ENCODE results near the gene UBAC2.
A peak's percentile ranks its signal among the peaks of the same experiment; 100 is the strongest.

The UBAC2 gene

DNA sequence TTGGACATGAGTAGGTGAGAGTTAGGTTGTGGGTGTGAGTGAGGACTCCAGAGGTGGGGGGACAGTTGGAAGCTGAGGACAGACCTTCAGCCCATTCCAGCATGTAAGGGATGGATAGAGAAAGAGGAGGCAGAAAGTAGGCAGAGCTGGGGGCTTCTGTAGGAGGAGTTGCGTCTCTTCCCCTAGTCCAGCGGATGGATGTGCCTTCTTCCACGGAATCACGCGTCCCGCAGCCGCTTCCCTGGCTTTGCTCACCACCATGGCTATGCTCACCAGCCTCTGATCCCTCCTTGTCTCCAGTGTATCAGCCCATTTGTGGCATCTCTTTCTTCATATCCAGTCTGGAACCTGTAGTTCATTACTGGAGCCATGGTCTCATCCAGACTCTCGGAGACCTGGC is 5.6 kb downstream of the UBAC2 start:
- no peak overlapping the region for H2AFZ ChIP-seq (ENCODE audit: low read depth, low read length)
- H3K9me3 ChIP-seq (ENCODE audit: insufficient read depth, low read length, severe bottlenecking), result no peaks in the 10 kb centered on the region
- H3K4me2 ChIP-seq (ENCODE audit: insufficient read depth, low read length), result peak overlapping the region; percentile 18; the same call in 1 of the 2 replicates
- peak overlapping the region; percentile 22; the same call in 1 of the 2 replicates for H3K27ac ChIP-seq (ENCODE audit: low read length)
- H4K20me1 ChIP-seq (ENCODE audit: insufficient read depth, low read length), result peaks cover 60% of the 10 kb centered on the region
- no peak overlapping the region for H3K9ac ChIP-seq (ENCODE audit: low read depth, low read length)
- ATAC-seq (ENCODE audit: insufficient read depth, low read depth), result no peak
- no peak for DNase-seq
- no peak overlapping the region for H3K4me3 ChIP-seq (ENCODE audit: low read depth in 1 of 2, low read length in 2 of 2)
- no peaks in the 10 kb centered on the region for H3K27me3 ChIP-seq (ENCODE audit: insufficient read depth, low read length, poor library complexity)
- H3K36me3 ChIP-seq (ENCODE audit: insufficient read depth, low read length), result peaks cover 28% of the 10 kb centered on the region
- H3K4me1 ChIP-seq (ENCODE audit: insufficient read depth, low read length), result peaks cover 46% of the 10 kb centered on the region
- no peak for TF ChIP-seq EZH2 (IDR thresholded peaks at IDR 0.05; ENCODE audit: borderline replicate concordance, low read depth, low read length, severe bottlenecking)
- TF ChIP-seq, protein P1, sequence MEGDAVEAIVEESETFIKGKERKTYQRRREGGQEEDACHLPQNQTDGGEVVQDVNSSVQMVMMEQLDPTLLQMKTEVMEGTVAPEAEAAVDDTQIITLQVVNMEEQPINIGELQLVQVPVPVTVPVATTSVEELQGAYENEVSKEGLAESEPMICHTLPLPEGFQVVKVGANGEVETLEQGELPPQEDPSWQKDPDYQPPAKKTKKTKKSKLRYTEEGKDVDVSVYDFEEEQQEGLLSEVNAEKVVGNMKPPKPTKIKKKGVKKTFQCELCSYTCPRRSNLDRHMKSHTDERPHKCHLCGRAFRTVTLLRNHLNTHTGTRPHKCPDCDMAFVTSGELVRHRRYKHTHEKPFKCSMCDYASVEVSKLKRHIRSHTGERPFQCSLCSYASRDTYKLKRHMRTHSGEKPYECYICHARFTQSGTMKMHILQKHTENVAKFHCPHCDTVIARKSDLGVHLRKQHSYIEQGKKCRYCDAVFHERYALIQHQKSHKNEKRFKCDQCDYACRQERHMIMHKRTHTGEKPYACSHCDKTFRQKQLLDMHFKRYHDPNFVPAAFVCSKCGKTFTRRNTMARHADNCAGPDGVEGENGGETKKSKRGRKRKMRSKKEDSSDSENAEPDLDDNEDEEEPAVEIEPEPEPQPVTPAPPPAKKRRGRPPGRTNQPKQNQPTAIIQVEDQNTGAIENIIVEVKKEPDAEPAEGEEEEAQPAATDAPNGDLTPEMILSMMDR (IDR thresholded peaks at IDR 0.05; ENCODE audit: borderline replicate concordance, extremely low read depth, low read length, poor library complexity, severe bottlenecking), result no peak
- H3K79me2 ChIP-seq (ENCODE audit: insufficient read depth, low read length), result peaks cover 100% of the 10 kb centered on the region

GRCh38 chr13:99206873-99207272 is 6.2 kb downstream of the UBAC2 start:
- DNase-seq, result no peak
- H3K36me3 ChIP-seq (ENCODE audit: insufficient read depth, low read length), result peaks cover 34% of the 10 kb centered on the region
- no peak overlapping the region for H3K9ac ChIP-seq (ENCODE audit: low read depth, low read length)
- no peak overlapping the region for H2AFZ ChIP-seq (ENCODE audit: low read depth, low read length)
- ATAC-seq (ENCODE audit: insufficient read depth, low read depth), result no peak
- TF ChIP-seq, protein P1 (IDR thresholded peaks at IDR 0.05; ENCODE audit: borderline replicate concordance, extremely low read depth, low read length, poor library complexity, severe bottlenecking), result no peak
- no peak for TF ChIP-seq EZH2 (IDR thresholded peaks at IDR 0.05; ENCODE audit: borderline replicate concordance, low read depth, low read length, severe bottlenecking)
- peaks cover 63% of the 10 kb centered on the region for H4K20me1 ChIP-seq (ENCODE audit: insufficient read depth, low read length)
- 0 out of 2 replicates have a peak overlapping the region, but pooled peaks have one; percentile 22 for H3K27ac ChIP-seq (ENCODE audit: low read length)
- no peak overlapping the region for H3K4me3 ChIP-seq (ENCODE audit: low read depth in 1 of 2, low read length in 2 of 2)
- peaks cover 45% of the 10 kb centered on the region for H3K4me1 ChIP-seq (ENCODE audit: insufficient read depth, low read length)
- H3K4me2 ChIP-seq (ENCODE audit: insufficient read depth, low read length), result no peak overlapping the region
- H3K9me3 ChIP-seq (ENCODE audit: insufficient read depth, low read length, severe bottlenecking), result no peaks in the 10 kb centered on the region
- H3K79me2 ChIP-seq (ENCODE audit: insufficient read depth, low read length), result peaks cover 100% of the 10 kb centered on the region
- H3K27me3 ChIP-seq (ENCODE audit: insufficient read depth, low read length, poor library complexity), result no peaks in the 10 kb centered on the region

DNA sequence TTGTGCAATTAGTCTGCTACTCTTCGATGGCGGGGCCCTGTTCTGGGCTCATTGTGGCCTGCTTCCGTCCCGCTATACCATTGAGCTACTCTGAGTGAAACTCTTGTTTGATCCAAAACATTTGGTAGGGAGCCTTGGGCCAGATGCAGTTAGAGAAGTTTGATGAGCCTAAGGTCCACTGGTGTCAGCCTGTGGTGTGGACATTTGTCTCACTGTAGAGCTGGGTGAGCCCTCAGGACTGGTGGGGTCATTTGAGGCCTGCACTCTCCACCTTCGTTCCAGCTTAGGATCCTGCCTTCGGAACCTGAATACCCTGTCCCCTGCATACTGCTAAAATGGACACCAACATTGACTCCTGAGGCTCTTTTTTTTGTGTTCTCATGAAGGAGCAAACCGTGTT is 6.9 kb downstream of the UBAC2 start:
- H3K9ac ChIP-seq (ENCODE audit: low read depth, low read length), result no peak overlapping the region
- H3K9me3 ChIP-seq (ENCODE audit: insufficient read depth, low read length, severe bottlenecking), result no peaks in the 10 kb centered on the region
- no peak for TF ChIP-seq EZH2 (IDR thresholded peaks at IDR 0.05; ENCODE audit: borderline replicate concordance, low read depth, low read length, severe bottlenecking)
- TF ChIP-seq, protein P1 (IDR thresholded peaks at IDR 0.05; ENCODE audit: borderline replicate concordance, extremely low read depth, low read length, poor library complexity, severe bottlenecking), result no peak
- H3K4me1 ChIP-seq (ENCODE audit: insufficient read depth, low read length), result peaks cover 40% of the 10 kb centered on the region
- H3K4me3 ChIP-seq (ENCODE audit: low read depth in 1 of 2, low read length in 2 of 2), result no peak overlapping the region
- no peak overlapping the region for H2AFZ ChIP-seq (ENCODE audit: low read depth, low read length)
- ATAC-seq (ENCODE audit: insufficient read depth, low read depth) (no peak), DNase-seq (no peak)
- H4K20me1 ChIP-seq (ENCODE audit: insufficient read depth, low read length), result peaks cover 63% of the 10 kb centered on the region
- no peak overlapping the region for H3K4me2 ChIP-seq (ENCODE audit: insufficient read depth, low read length)
- no peaks in the 10 kb centered on the region for H3K27me3 ChIP-seq (ENCODE audit: insufficient read depth, low read length, poor library complexity)
- H3K36me3 ChIP-seq (ENCODE audit: insufficient read depth, low read length), result peaks cover 35% of the 10 kb centered on the region
- H3K79me2 ChIP-seq (ENCODE audit: insufficient read depth, low read length), result peaks cover 100% of the 10 kb centered on the region
- H3K27ac ChIP-seq (ENCODE audit: low read length), result no peak overlapping the region

DNA sequence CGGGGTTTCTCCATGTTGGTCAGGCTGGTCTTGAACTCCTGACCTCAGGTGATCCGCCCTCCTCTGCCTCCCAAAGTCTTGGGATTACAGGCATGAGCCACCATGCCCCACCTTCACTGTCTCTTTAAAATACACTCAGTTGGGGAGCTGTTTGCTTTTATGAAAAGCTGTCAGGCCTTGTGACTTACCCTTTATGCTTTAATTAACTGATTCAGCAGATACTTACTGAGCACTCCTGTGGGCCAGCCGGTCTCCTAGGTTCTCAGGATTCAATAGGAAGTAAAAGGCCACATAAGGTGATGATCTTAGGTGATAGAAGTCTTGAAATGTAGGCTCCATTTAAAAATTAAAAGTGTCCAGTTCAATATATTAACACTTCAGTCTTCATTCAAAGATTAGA is 7.5 kb downstream of the UBAC2 start:
- Histone ChIP-seq H3K4me3 (ENCODE audit: low read depth in 1 of 2, low read length in 2 of 2) (no peak overlapping the region), H3K9me3 (ENCODE audit: insufficient read depth, low read length, severe bottlenecking) (no peaks in the 10 kb centered on the region), H3K4me2 (ENCODE audit: insufficient read depth, low read length) (no peak overlapping the region), H3K36me3 (ENCODE audit: insufficient read depth, low read length) (peaks cover 34% of the 10 kb centered on the region), H3K4me1 (ENCODE audit: insufficient read depth, low read length) (peaks cover 34% of the 10 kb centered on the region), H4K20me1 (ENCODE audit: insufficient read depth, low read length) (peaks cover 59% of the 10 kb centered on the region), H3K79me2 (ENCODE audit: insufficient read depth, low read length) (peaks cover 100% of the 10 kb centered on the region), H3K9ac (ENCODE audit: low read depth, low read length) (no peak overlapping the region), H2AFZ (ENCODE audit: low read depth, low read length) (no peak overlapping the region), H3K27ac (ENCODE audit: low read length) (no peak overlapping the region), H3K27me3 (ENCODE audit: insufficient read depth, low read length, poor library complexity) (no peaks in the 10 kb centered on the region)
- TF ChIP-seq EZH2 (IDR thresholded peaks at IDR 0.05; ENCODE audit: borderline replicate concordance, low read depth, low read length, severe bottlenecking), result no peak
- TF ChIP-seq, protein P1 (IDR thresholded peaks at IDR 0.05; ENCODE audit: borderline replicate concordance, extremely low read depth, low read length, poor library complexity, severe bottlenecking), result no peak
- ATAC-seq (ENCODE audit: insufficient read depth, low read depth) (no peak), DNase-seq (no peak)

Measured in DND-41 (cell line).